H9 (cell line): Measurements from ENCODE around the gene KRT8. TPM values are rescaled to one million over a fixed set of nuclear protein-coding genes. Genes with fewer than 3 reads are reported as not detected.

Experiments used
- DNase-seq: peaks from one replicate; pipeline ENCODE4 v3.0.0-alpha.2; 2017
- H2AFZ ChIP-seq: one replicate; pipeline ENCODE4 v1.6.1; 2013; ENCODE audit warnings: mild to moderate bottlenecking, low read length, control low read depth, moderate library complexity
- H2AK5ac ChIP-seq: 2 replicates; pipeline ENCODE4 v1.6.1; 2013; ENCODE audit warnings: low read length, control low read depth, mixed read lengths; ENCODE audit not compliant: insufficient read length
- H2BK120ac ChIP-seq: one replicate; pipeline ENCODE4 v1.6.1; 2013; ENCODE audit warnings: low read depth, mild to moderate bottlenecking, low read length, control low read depth, inconsistent platforms; ENCODE audit not compliant: poor library complexity, severe bottlenecking
- H2BK12ac ChIP-seq: 2 replicates; pipeline ENCODE4 v1.6.1; 2013; ENCODE audit warnings: low read length, control low read depth, mixed read lengths, low read depth; ENCODE audit not compliant: insufficient read length
- H2BK15ac ChIP-seq: 2 replicates; pipeline ENCODE4 v1.6.1; 2013; ENCODE audit warnings: low read depth, low read length, control low read depth
- H2BK20ac ChIP-seq: one replicate; pipeline ENCODE4 v1.6.1; 2013; ENCODE audit warnings: low read depth, mild to moderate bottlenecking, low read length, control low read depth, inconsistent platforms; ENCODE audit not compliant: poor library complexity, severe bottlenecking
- H2BK5ac ChIP-seq: 2 replicates; pipeline ENCODE4 v1.6.1; 2013; ENCODE audit warnings: low read length, control low read depth, mixed read lengths; ENCODE audit not compliant: insufficient read length
- H3K14ac ChIP-seq: 2 replicates; pipeline ENCODE4 v1.6.1; 2013; ENCODE audit warnings: low read length, control low read depth; ENCODE audit not compliant: insufficient read depth
- H3K18ac ChIP-seq: 2 replicates; pipeline ENCODE4 v1.6.1; 2013; ENCODE audit warnings: low read depth, mild to moderate bottlenecking, mixed read lengths, low read length, control low read depth; ENCODE audit not compliant: insufficient read length
- H3K23ac ChIP-seq: 2 replicates; pipeline ENCODE4 v1.6.1; 2013; ENCODE audit warnings: low read length, control low read depth, mixed read lengths, low read depth; ENCODE audit not compliant: insufficient read length
- H3K23me2 ChIP-seq: 2 replicates; pipeline ENCODE4 v1.6.1; 2013; ENCODE audit warnings: low read depth, mild to moderate bottlenecking, mixed read lengths, low read length, control low read depth; ENCODE audit not compliant: insufficient read length, poor library complexity, severe bottlenecking
- H3K27ac ChIP-seq: 2 replicates; pipeline ENCODE4 v1.5.1; 2013; ENCODE audit warnings: low read length, control low read depth, mixed read lengths, low read depth; ENCODE audit not compliant: insufficient read length
- H3K27me3 ChIP-seq: 2 replicates; pipeline ENCODE4 v1.6.1; 2013; ENCODE audit warnings: low read length, control low read depth, inconsistent platforms; ENCODE audit not compliant: insufficient read depth
- H3K4ac ChIP-seq: 2 replicates; pipeline ENCODE4 v1.6.1; 2013; ENCODE audit warnings: low read depth, mild to moderate bottlenecking, control low read depth, inconsistent platforms, low read length, moderate library complexity
- H3K4me1 ChIP-seq: 2 replicates; pipeline ENCODE4 v1.6.1; 2013; ENCODE audit warnings: low read length, control low read depth, inconsistent platforms; ENCODE audit not compliant: insufficient read depth
- H3K4me2 ChIP-seq: 2 replicates; pipeline ENCODE4 v1.6.1; 2013; ENCODE audit warnings: low read length, control low read depth, mixed read lengths; ENCODE audit not compliant: insufficient read length, insufficient read depth
- H3K56ac ChIP-seq: 2 replicates; pipeline ENCODE4 v1.6.1; 2013; ENCODE audit warnings: low read depth, mild to moderate bottlenecking, mixed read lengths, low read length, control low read depth; ENCODE audit not compliant: insufficient read length
- H3K79me1 ChIP-seq: 2 replicates; pipeline ENCODE4 v1.6.1; 2013; ENCODE audit warnings: low read depth, mild to moderate bottlenecking, moderate library complexity, low read length, control low read depth, inconsistent platforms; ENCODE audit not compliant: insufficient read depth, poor library complexity, severe bottlenecking
- H3K79me2 ChIP-seq: 2 replicates; pipeline ENCODE4 v1.6.1; 2013; ENCODE audit warnings: low read length, control low read depth, inconsistent platforms; ENCODE audit not compliant: insufficient read depth
- H3K9ac ChIP-seq: 2 replicates; pipeline ENCODE4 v1.6.1; 2013; ENCODE audit warnings: low read length, control low read depth, mixed read lengths; ENCODE audit not compliant: insufficient read length; ENCODE audit errors: extremely low read depth
- H3K9me3 ChIP-seq: one replicate; pipeline ENCODE4 v1.6.1; 2013; ENCODE audit warnings: low read depth, low read length, inconsistent platforms; ENCODE audit not compliant: control insufficient read depth
- H3T11ph ChIP-seq: one replicate; pipeline ENCODE4 v1.6.1; 2013; ENCODE audit warnings: mild to moderate bottlenecking, low read length, control low read depth, inconsistent platforms
- H4K20me1 ChIP-seq: one replicate; pipeline ENCODE4 v1.6.1; 2013; ENCODE audit not compliant: control insufficient read depth, insufficient read length, insufficient read depth
- H4K5ac ChIP-seq: 2 replicates; pipeline ENCODE4 v1.6.1; 2013; ENCODE audit warnings: low read depth, mild to moderate bottlenecking, mixed read lengths, low read length, control low read depth; ENCODE audit not compliant: insufficient read length
- H4K8ac ChIP-seq: replicated peaks from 2 replicates; pipeline ENCODE4 v1.6.1; 2013; ENCODE audit warnings: low read length, control low read depth, mixed read lengths, low read depth; ENCODE audit not compliant: insufficient read length
- H4K91ac ChIP-seq: 2 replicates; pipeline ENCODE4 v1.6.1; 2013; ENCODE audit warnings: low read depth, mild to moderate bottlenecking, moderate library complexity, mixed read lengths, low read length, control low read depth; ENCODE audit not compliant: insufficient read length
- H3K27ac Mint-ChIP-seq, 3 experiments: 2 replicates in 2 of 3; 3 replicates in 1 of 3; pipeline ENCODE4 v1.8.0; 2020 to 2021; ENCODE audit warnings: mixed read lengths in 3 of 3, mild to moderate bottlenecking in 1 of 3, moderate library complexity in 1 of 3
- H3K27me3 Mint-ChIP-seq: 2 replicates; pipeline ENCODE4 v1.8.0; 2021; ENCODE audit warnings: low read depth, mild to moderate bottlenecking, moderate library complexity, mixed read lengths
- H3K36me3 Mint-ChIP-seq, 3 experiments: 2 replicates in 2 of 3; 3 replicates in 1 of 3; pipeline ENCODE4 v1.8.0; 2020 to 2021; ENCODE audit warnings: low read depth in 3 of 3, mixed read lengths in 3 of 3; ENCODE audit not compliant: insufficient read depth in 1 of 3
- H3K4me1 Mint-ChIP-seq, 2 experiments: 2 replicates each; pipeline ENCODE4 v1.8.0; 2020; ENCODE audit warnings: mixed read lengths in 2 of 2
- H3K4me3 Mint-ChIP-seq, 2 experiments: 2 replicates in 1 of 2; 3 replicates in 1 of 2; pipeline ENCODE4 v1.8.0; 2020 to 2021; ENCODE audit warnings: mild to moderate bottlenecking in 2 of 2, mixed read lengths in 2 of 2, moderate library complexity in 1 of 2
- H3K9me3 Mint-ChIP-seq, 2 experiments: 2 replicates in 1 of 2; 3 replicates in 1 of 2; pipeline ENCODE4 v1.8.0; 2020; ENCODE audit warnings: mild to moderate bottlenecking in 2 of 2, mixed read lengths in 2 of 2, moderate library complexity in 1 of 2
- WGBS: extraction: QIAGEN DNeasy Blood & Tissue Kit; methylation state at CpG from one replicate; pipeline ENCODE4 v1.1.7; 2013; ENCODE audit warnings: missing lambda C conversion rate, low lambda C conversion rate, mixed read lengths; ENCODE audit not compliant: insufficient read length; ENCODE audit errors: extremely low coverage; 5-methylcytosine and 5-hydroxymethylcytosine counted together
- total RNA-seq: library from RNA; stranded (reverse); gene quantifications from 2 replicates; pipeline ENCODE4 v1.2.1, GENCODE V29; 2021
- TF ChIP-seq, protein P1 (sequence below): fragments of 200-600 bp; sonication (generic); conservative IDR thresholded peaks from 3 replicates; pipeline ENCODE4 v1.8.0; 2021; ENCODE audit warnings: antibody characterized with exemption, mild to moderate bottlenecking

Gene KRT8
- total RNA-seq, 1 experiment from 2014 or later, result 244 TPM

DNA sequence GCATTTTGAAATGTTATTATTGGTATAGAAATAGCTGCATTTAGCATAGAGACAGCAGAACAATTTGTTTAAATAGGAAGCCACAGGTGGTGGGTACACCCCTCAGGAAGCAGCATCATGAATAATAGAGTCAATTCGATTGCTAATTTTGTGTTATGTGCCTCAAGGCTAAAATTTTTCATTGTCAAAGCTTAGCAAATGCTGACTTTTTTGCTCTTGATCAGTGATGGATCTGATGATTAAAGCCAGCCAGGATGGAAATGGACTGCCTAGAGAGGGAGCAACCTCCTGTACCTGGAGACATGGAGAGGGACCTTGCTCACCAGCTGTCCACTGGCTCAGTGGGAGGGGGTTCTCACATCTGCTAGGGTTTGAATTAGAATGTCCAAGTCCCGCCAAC is 4.5 kb upstream of the KRT8 start:
- H3K9ac ChIP-seq, result no peak overlapping the region
- no peak overlapping the region for H4K5ac ChIP-seq
- Mint-ChIP-seq H3K9me3 (no peaks in the 10 kb centered on the region), H3K4me1 (peaks cover 50 to 52% of the 10 kb centered on the region in 2 experiments), H3K4me3 (no peak overlapping the region), H3K36me3 (no peaks in the 10 kb centered on the region), H3K27me3 (peaks cover 2% of the 10 kb centered on the region; the same call in 1 of the 2 replicates), H3K27ac (no peak overlapping the region)
- peak; percentile 31 for DNase-seq
- no peak overlapping the region for H4K8ac ChIP-seq
- H3K79me2 ChIP-seq, result no peaks in the 10 kb centered on the region
- no peak overlapping the region for H2BK20ac ChIP-seq
- H3K56ac ChIP-seq, result no peak overlapping the region
- H3K18ac ChIP-seq, result no peak overlapping the region
- peaks cover 28% of the 10 kb centered on the region; the same call in 1 of the 2 replicates for H3K4me1 ChIP-seq
- H3K23ac ChIP-seq, result no peak overlapping the region
- no peaks in the 10 kb centered on the region for H3K23me2 ChIP-seq
- H2BK15ac ChIP-seq, result no peak overlapping the region
- no peak overlapping the region for H3K14ac ChIP-seq
- H3K27me3 ChIP-seq, result no peaks in the 10 kb centered on the region
- H3K27ac ChIP-seq, result no peak overlapping the region
- no CpG with 5 or more reads among the region's 2 CpGs for WGBS
- no peak overlapping the region for H2BK12ac ChIP-seq
- H3K79me1 ChIP-seq, result no peaks in the 10 kb centered on the region
- TF ChIP-seq, protein P1, sequence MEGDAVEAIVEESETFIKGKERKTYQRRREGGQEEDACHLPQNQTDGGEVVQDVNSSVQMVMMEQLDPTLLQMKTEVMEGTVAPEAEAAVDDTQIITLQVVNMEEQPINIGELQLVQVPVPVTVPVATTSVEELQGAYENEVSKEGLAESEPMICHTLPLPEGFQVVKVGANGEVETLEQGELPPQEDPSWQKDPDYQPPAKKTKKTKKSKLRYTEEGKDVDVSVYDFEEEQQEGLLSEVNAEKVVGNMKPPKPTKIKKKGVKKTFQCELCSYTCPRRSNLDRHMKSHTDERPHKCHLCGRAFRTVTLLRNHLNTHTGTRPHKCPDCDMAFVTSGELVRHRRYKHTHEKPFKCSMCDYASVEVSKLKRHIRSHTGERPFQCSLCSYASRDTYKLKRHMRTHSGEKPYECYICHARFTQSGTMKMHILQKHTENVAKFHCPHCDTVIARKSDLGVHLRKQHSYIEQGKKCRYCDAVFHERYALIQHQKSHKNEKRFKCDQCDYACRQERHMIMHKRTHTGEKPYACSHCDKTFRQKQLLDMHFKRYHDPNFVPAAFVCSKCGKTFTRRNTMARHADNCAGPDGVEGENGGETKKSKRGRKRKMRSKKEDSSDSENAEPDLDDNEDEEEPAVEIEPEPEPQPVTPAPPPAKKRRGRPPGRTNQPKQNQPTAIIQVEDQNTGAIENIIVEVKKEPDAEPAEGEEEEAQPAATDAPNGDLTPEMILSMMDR, result no peak
- H3K4me2 ChIP-seq, result no peak overlapping the region
- peaks cover 2% of the 10 kb centered on the region for H4K20me1 ChIP-seq
- H3T11ph ChIP-seq, result no peak overlapping the region
- H2BK120ac ChIP-seq, result no peak overlapping the region
- no peak overlapping the region for H2AK5ac ChIP-seq
- H3K4ac ChIP-seq, result no peak overlapping the region
- H3K9me3 ChIP-seq, result no peaks in the 10 kb centered on the region
- H2BK5ac ChIP-seq, result no peak overlapping the region
- no peak overlapping the region for H4K91ac ChIP-seq
- H2AFZ ChIP-seq, result no peak overlapping the region
